Gastroesophageal sphincter (tissue), 3 donors: ENCODE measurements around the gene IPO11.
"Not testable (repeated sequence)": the region's sequence is repeated elsewhere in the genome, so short reads cannot be mapped to it uniquely, and the experiment has no call there.

Experiments
- EP300 ChIP-seq: sonication (generic); formaldehyde crosslinking; IDR thresholded peaks from one replicate; pipeline ENCODE4 v1.6.1; 2017; ENCODE audit warnings: antibody characterized with exemption, mild to moderate bottlenecking
- POLR2A ChIP-seq, 2 donors: fragments of 450-650 bp; IDR thresholded peaks; one replicate each; pipeline ENCODE4 v1.6.1; 2017; ENCODE audit warnings: antibody characterized with exemption in 2 of 2, mild to moderate bottlenecking in 2 of 2, moderate library complexity in 1 of 2
- POLR2AphosphoS5 ChIP-seq: sonication (generic); formaldehyde crosslinking; IDR thresholded peaks from one replicate; pipeline ENCODE4 v1.6.1; 2017; ENCODE audit warnings: antibody characterized with exemption
- TF ChIP-seq, protein P1 (sequence below), 4 experiments: fragments of 200-600 bp in 2 of 4; fragments of 450-650 bp in 2 of 4; sonication (generic) in 1 of 4; IDR thresholded peaks; one replicate each; pipeline ENCODE4 v1.5.1; 2017 to 2019; ENCODE audit warnings: antibody characterized with exemption in 4 of 4, mild to moderate bottlenecking in 2 of 4, moderate library complexity in 2 of 4

DNA sequence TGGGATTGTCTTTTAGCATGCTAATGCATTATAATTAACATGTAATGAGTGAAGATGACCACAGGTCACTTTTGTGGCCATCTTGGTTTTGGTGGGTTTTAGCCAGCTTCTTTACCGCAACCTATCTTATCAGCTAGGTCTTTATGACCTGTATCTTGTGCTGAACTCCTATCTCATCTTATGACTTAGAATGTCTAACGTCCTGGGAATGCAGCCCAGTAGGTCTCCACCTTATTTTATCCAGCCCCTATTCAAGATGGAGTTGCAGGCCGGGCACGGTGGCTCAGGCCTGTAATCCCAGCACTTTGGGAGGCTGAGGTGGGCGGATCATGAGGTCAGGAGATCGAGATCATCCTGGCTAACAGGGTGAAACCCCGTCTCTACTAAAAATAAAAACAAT is 211.9 kb downstream of the IPO11 start:
- TF ChIP-seq, protein P1, sequence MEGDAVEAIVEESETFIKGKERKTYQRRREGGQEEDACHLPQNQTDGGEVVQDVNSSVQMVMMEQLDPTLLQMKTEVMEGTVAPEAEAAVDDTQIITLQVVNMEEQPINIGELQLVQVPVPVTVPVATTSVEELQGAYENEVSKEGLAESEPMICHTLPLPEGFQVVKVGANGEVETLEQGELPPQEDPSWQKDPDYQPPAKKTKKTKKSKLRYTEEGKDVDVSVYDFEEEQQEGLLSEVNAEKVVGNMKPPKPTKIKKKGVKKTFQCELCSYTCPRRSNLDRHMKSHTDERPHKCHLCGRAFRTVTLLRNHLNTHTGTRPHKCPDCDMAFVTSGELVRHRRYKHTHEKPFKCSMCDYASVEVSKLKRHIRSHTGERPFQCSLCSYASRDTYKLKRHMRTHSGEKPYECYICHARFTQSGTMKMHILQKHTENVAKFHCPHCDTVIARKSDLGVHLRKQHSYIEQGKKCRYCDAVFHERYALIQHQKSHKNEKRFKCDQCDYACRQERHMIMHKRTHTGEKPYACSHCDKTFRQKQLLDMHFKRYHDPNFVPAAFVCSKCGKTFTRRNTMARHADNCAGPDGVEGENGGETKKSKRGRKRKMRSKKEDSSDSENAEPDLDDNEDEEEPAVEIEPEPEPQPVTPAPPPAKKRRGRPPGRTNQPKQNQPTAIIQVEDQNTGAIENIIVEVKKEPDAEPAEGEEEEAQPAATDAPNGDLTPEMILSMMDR (IDR thresholded peaks at IDR 0.05) = not testable (repeated sequence)
- not testable (repeated sequence) for TF ChIP-seq POLR2A (IDR thresholded peaks at IDR 0.05); EP300; POLR2AphosphoS5
